Activated naive CD4-positive, alpha-beta T cell treated with anti-CD3 and anti-CD28 coated beads for 36 hours (primary cell): ENCODE results near the gene ATF7IP2. TPM values are rescaled to one million over a fixed set of nuclear protein-coding genes. Genes with fewer than 3 reads are reported as not detected.
"Not testable (repeated sequence)": the region's sequence is repeated elsewhere in the genome, so short reads cannot be mapped to it uniquely, and the experiment has no call there.

Source experiments
- CTCF ChIA-PET: fragments of 350-600 bp; sonication (Branson Sonifier 250); formaldehyde crosslinking; loops from one replicate; lab custom pipeline; 2021; ENCODE audit warnings: antibody characterized with exemption; lab: Charles Lee
- DNase-seq: peaks from one replicate; pipeline ENCODE4 v3.0.0-alpha.2; 2020
- H3K27ac Mint-ChIP-seq: one replicate; pipeline ENCODE4 v1.8.0; 2021; ENCODE audit warnings: mild to moderate bottlenecking, mixed read lengths
- H3K27me3 Mint-ChIP-seq: one replicate; pipeline ENCODE4 v1.8.0; 2021; ENCODE audit warnings: low read depth, mixed read lengths
- H3K36me3 Mint-ChIP-seq: one replicate; pipeline ENCODE4 v1.8.0; 2021; ENCODE audit warnings: low read depth, mixed read lengths
- H3K4me1 Mint-ChIP-seq: one replicate; pipeline ENCODE4 v1.8.0; 2021; ENCODE audit warnings: low read depth, mixed read lengths
- H3K4me3 Mint-ChIP-seq: one replicate; pipeline ENCODE4 v1.8.0; 2021; ENCODE audit warnings: mild to moderate bottlenecking, moderate library complexity, mixed read lengths
- H3K9me3 Mint-ChIP-seq: one replicate; pipeline ENCODE4 v1.8.0; 2021; ENCODE audit warnings: mixed read lengths
- intact Hi-C: fragments of 100-400 bp; cut with micrococcal nuclease; formaldehyde crosslinking; loops from one replicate; pipeline ENCODE4 v1.15.1; 2023
- total RNA-seq, 2 experiments: library from RNA; stranded (reverse); gene quantifications; one replicate each; pipeline ENCODE4 v1.2.3, GENCODE V29; 2021

Gene ATF7IP2
- total RNA-seq, 2 experiments from 2014 or later: 17.6 to 18.4 TPM

DNA sequence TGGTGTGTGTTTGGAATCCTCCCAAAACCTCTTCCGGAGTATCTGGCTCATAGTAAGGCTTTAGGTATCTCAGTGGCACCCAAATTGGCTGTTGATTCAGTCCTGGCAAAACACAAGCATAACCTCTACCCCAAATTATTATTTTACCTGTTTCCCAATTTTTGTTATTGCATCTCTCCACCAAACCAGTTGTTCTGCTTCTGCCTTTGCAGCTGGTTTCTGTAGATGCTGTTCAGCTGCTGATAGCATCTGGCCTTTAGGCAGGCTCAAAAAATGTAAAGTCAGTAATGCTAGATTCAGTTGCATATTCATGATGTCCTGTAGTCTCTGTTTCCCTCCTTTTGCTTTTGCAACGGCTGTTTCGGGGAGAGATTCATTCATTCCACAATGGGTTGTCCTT lies 33.8 kb downstream of the ATF7IP2 start:
- Mint-ChIP-seq H3K27me3 (no peaks in the 10 kb centered on the region), H3K36me3 (peaks cover 67% of the 10 kb centered on the region), H3K4me3 (no peak overlapping the region), H3K9me3 (peaks cover 57% of the 10 kb centered on the region), H3K4me1 (no peaks in the 10 kb centered on the region), H3K27ac (no peak overlapping the region)
- CTCF ChIA-PET: no interaction called here
- DNase-seq: no peak
- intact Hi-C loops: no loop called here

DNA sequence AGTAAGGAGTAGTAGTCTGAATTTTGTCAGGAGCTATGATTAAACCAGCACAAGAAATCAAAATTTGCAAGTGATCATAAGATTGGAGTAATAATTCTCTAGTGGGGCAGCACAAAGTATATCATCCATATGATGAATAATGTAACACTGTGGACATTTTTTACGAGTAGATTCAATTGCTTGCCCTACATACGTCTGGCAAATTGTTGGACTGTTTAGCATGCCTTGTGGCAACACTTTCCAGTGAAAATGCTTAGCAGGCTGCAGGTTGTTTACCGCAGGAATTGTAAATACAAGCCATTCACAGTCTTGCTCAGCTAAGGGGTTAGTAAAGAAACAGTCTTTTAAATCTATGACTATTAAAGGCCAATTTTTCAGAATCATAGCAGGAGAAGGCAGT lies 35.7 kb downstream of the ATF7IP2 start:
- intact Hi-C loops: no loop called here
- Mint-ChIP-seq H3K27me3 (no peaks in the 10 kb centered on the region), H3K27ac (no peak overlapping the region), H3K4me1 (no peaks in the 10 kb centered on the region), H3K9me3 (peaks cover 38% of the 10 kb centered on the region), H3K4me3 (no peak overlapping the region), H3K36me3 (peaks cover 51% of the 10 kb centered on the region)
- CTCF ChIA-PET: interaction anchor here (0.6 kb wide), 1 partner anchor 154 kb away, joined by 3 read pairs; no protein-coding TSS in a partner anchor
- DNase-seq: no peak

DNA sequence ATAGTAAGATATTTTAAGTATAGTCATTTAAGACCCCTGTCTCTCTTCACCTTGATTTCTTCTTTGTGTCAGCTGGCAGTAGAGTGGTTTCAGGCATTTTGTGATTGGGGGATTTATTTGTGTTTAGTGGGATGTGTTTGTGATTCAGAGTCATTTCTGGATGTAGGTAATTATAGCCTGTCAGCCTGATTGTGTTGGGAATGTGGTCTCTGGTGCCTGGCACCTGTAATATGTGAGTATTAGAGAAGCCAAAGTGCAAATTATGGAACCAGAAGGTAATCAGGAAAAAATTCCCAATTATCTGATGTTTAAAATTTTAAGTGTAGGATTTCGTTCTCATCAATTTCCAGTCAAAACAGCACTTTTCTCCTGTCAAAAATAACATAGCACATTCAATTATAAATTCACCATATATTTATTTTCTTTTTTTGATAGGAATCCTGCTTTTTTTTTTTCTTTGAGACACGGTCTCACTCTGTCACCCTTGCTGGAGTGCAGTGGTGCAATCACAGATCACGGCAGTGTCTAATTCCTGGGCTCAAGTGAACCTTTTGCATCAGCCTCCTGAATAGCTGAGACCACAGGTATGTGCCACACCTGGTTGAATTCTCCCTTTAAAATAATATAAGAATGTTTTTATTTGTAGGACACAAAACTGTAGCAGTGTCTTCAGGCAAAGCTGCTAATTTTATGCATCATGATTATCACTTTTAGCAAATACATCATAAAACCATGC lies 42.7 kb downstream of the ATF7IP2 start:
- no peaks in the 10 kb centered on the region for H3K27me3 Mint-ChIP-seq
- CTCF ChIA-PET: interaction anchor here (1.0 kb wide), 1 partner anchor 40 kb away, joined by 3 read pairs; no protein-coding TSS in a partner anchor
- intact Hi-C loops: no loop called here

GRCh38 chr16:10429299-10429969 lies 43.6 kb downstream of the ATF7IP2 start:
- H3K27me3 Mint-ChIP-seq, H3K4me3 Mint-ChIP-seq, H3K9me3 Mint-ChIP-seq, intact Hi-C loops, H3K4me1 Mint-ChIP-seq, H3K27ac Mint-ChIP-seq, DNase-seq: not testable (repeated sequence)
- CTCF ChIA-PET: interaction anchor here (1.0 kb wide), 1 partner anchor 115 kb away, joined by 3 read pairs; no protein-coding TSS in a partner anchor
- H3K36me3 Mint-ChIP-seq: peaks cover 28% of the 10 kb centered on the region

More for the DNA sequence above, 42.7 kb downstream of the ATF7IP2 start:
- H3K27ac Mint-ChIP-seq: no peak overlapping the region
- H3K9me3 Mint-ChIP-seq: peaks cover 2% of the 10 kb centered on the region
- no peak overlapping the region for H3K4me3 Mint-ChIP-seq
- no peak for DNase-seq
- peaks cover 22% of the 10 kb centered on the region for H3K36me3 Mint-ChIP-seq
- H3K4me1 Mint-ChIP-seq: no peaks in the 10 kb centered on the region

DNA sequence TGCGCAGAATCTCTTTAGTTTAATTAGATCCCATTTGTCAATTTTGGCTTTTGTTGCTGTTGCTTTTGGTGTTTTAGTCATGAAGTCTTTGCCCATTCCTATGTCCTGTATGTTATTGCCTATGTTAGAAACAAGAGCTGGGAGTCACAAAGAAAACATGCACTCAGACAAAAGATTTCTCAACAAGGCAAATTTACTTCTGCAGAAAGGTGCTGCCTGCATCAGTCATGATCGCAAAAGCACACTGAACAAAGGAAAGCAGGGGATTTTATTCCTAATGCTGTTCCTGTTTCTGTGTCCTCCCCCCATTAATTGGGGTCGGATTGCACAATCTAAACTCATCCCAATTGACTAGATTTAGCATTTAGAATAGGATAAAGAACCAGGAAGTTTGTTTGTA lies 55.9 kb downstream of the ATF7IP2 start:
- no peak overlapping the region for H3K4me3 Mint-ChIP-seq
- H3K4me1 Mint-ChIP-seq: no peaks in the 10 kb centered on the region
- intact Hi-C loops: no loop called here
- H3K27me3 Mint-ChIP-seq: no peaks in the 10 kb centered on the region
- peaks cover 77% of the 10 kb centered on the region for H3K36me3 Mint-ChIP-seq
- CTCF ChIA-PET: no interaction called here
- peaks cover 36% of the 10 kb centered on the region for H3K9me3 Mint-ChIP-seq
- no peak overlapping the region for H3K27ac Mint-ChIP-seq
- no peak for DNase-seq

- no peak overlapping the region for H3K4me3 Mint-ChIP-seq
Measured at GRCh38 chr16:10447289-10447688, 61.4 kb downstream of the ATF7IP2 start.

GRCh38 chr16:10452208-10453158 lies 66.6 kb downstream of the ATF7IP2 start:
- CTCF ChIA-PET, H3K4me1 Mint-ChIP-seq: not testable (repeated sequence)
- H3K9me3 Mint-ChIP-seq: peaks cover 21% of the 10 kb centered on the region

More at GRCh38 chr16:10447289-10447688, 61.4 kb downstream of the ATF7IP2 start:
- CTCF ChIA-PET: no interaction called here
- Mint-ChIP-seq H3K9me3 (peaks cover 46% of the 10 kb centered on the region), H3K4me1 (no peaks in the 10 kb centered on the region), H3K36me3 (peaks cover 96% of the 10 kb centered on the region), H3K27ac (no peak overlapping the region), H3K27me3 (no peaks in the 10 kb centered on the region)
- DNase-seq: no peak
- intact Hi-C loops: no loop called here

GRCh38 chr16:10453159-10453510 lies 67.3 kb downstream of the ATF7IP2 start:
- DNase-seq: no peak
- H3K27me3 Mint-ChIP-seq: no peaks in the 10 kb centered on the region
- CTCF ChIA-PET: no interaction called here
- no peak overlapping the region for H3K4me3 Mint-ChIP-seq
- intact Hi-C loops: no loop called here
- peaks cover 17% of the 10 kb centered on the region for H3K9me3 Mint-ChIP-seq
- no peak overlapping the region for H3K27ac Mint-ChIP-seq
- peaks cover 9% of the 10 kb centered on the region for H3K4me1 Mint-ChIP-seq
- H3K36me3 Mint-ChIP-seq: peaks cover 69% of the 10 kb centered on the region

More at GRCh38 chr16:10452208-10453158, 66.6 kb downstream of the ATF7IP2 start:
- H3K27me3 Mint-ChIP-seq, intact Hi-C loops, DNase-seq, H3K27ac Mint-ChIP-seq, H3K4me3 Mint-ChIP-seq: not testable (repeated sequence)
- H3K36me3 Mint-ChIP-seq: peaks cover 71% of the 10 kb centered on the region

- intact Hi-C loops: no loop called here
- H3K36me3 Mint-ChIP-seq: peaks cover 62% of the 10 kb centered on the region
- no peak overlapping the region for H3K27ac Mint-ChIP-seq
- no peak overlapping the region for H3K4me3 Mint-ChIP-seq
- no peaks in the 10 kb centered on the region for H3K9me3 Mint-ChIP-seq
- no peaks in the 10 kb centered on the region for H3K4me1 Mint-ChIP-seq
- CTCF ChIA-PET: no interaction called here
- DNase-seq: no peak
- H3K27me3 Mint-ChIP-seq: no peaks in the 10 kb centered on the region
Measured at GRCh38 chr16:10465821-10466220, 80.0 kb downstream of the ATF7IP2 start.

GRCh38 chr16:10466313-10466712 lies 80.5 kb downstream of the ATF7IP2 start:
- H3K36me3 Mint-ChIP-seq: peaks cover 63% of the 10 kb centered on the region

DNA sequence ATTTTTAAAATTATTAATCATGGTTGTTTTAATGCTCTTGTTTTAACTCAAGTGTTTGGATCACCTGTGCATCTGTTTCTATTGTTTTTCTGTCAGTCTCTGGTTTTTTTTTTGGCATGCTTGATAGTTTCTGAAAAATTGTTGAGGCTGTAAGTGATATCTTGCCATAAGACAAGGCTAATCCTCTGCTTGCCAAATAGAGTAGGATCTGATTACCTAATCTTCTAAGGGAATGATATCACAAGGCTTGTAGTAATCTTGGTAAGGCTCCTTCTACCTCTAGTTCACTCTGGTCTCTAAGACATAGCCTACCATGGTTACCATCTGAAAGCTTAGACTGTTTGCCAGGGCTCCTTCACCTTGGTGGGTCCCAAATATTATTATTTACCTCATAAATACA lies 81.0 kb downstream of the ATF7IP2 start:
- no peak for DNase-seq
- Mint-ChIP-seq H3K4me1 (no peaks in the 10 kb centered on the region), H3K4me3 (no peak overlapping the region), H3K27ac (no peak overlapping the region), H3K36me3 (peaks cover 62% of the 10 kb centered on the region), H3K27me3 (no peaks in the 10 kb centered on the region), H3K9me3 (no peaks in the 10 kb centered on the region)
- CTCF ChIA-PET: interaction anchor here (0.7 kb wide), 1 partner anchor 50 kb away, joined by 3 read pairs; no protein-coding TSS in a partner anchor
- intact Hi-C loops: no loop called here

More at GRCh38 chr16:10466313-10466712, 80.5 kb downstream of the ATF7IP2 start:
- Mint-ChIP-seq H3K4me3 (no peak overlapping the region), H3K27ac (no peak overlapping the region), H3K27me3 (no peaks in the 10 kb centered on the region), H3K9me3 (no peaks in the 10 kb centered on the region), H3K4me1 (no peaks in the 10 kb centered on the region)
- intact Hi-C loops: no loop called here
- CTCF ChIA-PET: no interaction called here
- no peak for DNase-seq

DNA sequence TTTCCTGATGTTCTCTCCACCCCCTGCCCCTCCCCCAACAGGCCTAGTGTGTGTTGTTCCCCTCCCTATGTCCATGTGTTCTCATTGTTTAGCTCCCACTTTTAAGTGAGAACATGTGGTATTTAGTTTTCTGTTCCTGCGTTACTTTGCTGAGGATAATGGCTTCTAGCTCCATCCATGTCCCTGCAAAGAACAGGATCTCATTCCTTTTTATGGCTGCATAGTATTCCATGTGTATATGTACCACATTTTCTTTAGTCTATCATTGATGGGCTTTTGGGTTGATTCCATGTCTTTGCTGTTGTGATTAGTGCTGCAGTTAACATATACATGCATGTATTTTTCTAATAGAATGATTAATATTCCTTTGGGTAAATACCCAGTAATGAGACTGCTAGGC lies 90.8 kb downstream of the ATF7IP2 start:
- intact Hi-C loops, CTCF ChIA-PET, DNase-seq, H3K4me1 Mint-ChIP-seq, H3K27me3 Mint-ChIP-seq, H3K4me3 Mint-ChIP-seq, H3K27ac Mint-ChIP-seq: not testable (repeated sequence)
- Mint-ChIP-seq H3K9me3 (peaks cover 29% of the 10 kb centered on the region), H3K36me3 (peaks cover 56% of the 10 kb centered on the region)
